T-helper 1 cell (primary cell): ENCODE measurements around the gene SYNE1.
"Not testable (repeated sequence)": the region's sequence is repeated elsewhere in the genome, so short reads cannot be mapped to it uniquely, and the experiment has no call there.

Source experiments
- DNase-seq, 5 donors: peaks; one replicate each; pipeline ENCODE4 v3.0.0-alpha.2; 2012 to 2020

SYNE1 gene

DNA sequence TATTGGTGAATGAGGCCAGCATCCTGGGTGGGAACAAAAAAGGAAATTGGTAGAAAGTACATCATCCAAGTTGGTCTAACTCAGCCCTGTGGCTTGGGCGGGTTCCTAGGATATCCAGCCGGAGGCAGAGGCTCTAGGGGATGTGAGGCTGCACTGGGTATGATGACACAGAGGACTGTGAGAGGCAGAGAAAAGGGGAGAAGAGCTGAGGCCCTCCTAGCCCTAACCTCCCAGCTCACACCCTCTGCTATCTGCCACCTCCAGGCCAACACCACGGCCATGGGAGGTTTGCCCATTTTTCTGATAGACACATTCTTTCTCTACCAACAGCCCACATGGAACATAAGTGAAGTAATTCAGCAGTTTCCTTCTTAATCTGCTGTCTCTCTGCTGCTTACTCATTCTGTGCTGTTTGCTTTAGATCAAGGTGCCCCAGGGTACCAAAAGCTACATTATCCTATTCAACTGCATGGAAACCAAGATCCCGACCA is 545.3 kb downstream of the SYNE1 start:
- no peak for DNase-seq

DNA sequence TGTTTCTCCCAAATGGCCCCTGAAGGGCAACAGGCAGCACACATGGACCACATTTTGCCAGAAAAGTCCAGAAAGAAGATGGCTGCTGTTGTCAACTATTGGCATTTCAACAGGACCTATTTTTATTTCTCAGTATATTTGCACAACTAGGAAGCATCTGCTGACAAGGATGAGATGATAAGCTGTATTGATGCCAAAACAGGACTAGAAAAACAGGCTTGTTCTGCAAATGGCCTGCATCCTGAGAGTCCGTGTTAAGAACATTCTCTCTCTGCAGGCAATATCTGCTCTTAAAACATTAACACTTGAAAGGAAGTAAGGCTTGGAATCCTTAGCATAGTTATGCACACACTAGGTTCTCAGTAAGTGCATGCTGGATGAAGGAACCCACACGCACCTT is 546.0 kb downstream of the SYNE1 start:
- DNase-seq: no peak

DNA sequence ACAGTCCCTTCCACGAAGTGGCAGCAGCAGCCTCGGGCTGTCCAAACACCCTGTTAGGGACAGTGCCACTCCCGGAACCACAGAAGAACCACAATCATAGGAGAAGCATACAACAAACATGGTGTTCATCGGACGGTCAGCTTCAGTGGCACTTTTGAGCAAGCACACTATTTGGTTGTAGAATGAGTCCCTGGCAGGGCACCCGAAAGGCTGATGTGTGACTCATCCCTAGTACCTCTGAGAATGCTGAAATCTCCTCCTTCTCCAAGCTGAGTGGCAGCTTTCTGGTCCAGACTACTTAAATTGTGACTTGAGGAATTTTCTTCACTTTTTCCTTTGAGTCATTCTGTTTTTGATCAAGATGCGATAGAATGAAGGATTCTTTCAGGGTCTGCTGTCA is 547.2 kb downstream of the SYNE1 start:
- no peak for DNase-seq

DNA sequence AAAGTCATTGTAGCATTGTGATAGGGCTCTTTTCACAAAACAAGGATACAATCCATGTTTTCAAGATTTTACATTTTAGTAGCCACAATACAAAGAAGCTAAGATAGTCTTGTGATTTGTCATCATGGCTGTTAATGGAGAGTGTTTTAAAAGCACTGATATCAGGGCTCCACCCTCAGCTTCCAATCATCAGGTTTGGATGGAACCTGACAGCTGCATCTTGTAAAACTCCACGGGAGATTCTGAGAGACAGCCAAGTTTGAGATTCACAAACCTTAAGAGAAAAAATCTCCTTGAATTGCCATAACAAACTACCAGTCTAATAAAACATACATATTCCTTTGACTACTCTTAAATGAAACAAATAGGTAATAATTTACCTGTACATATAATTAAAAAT is 549.5 kb downstream of the SYNE1 start:
- DNase-seq: no peak

DNA sequence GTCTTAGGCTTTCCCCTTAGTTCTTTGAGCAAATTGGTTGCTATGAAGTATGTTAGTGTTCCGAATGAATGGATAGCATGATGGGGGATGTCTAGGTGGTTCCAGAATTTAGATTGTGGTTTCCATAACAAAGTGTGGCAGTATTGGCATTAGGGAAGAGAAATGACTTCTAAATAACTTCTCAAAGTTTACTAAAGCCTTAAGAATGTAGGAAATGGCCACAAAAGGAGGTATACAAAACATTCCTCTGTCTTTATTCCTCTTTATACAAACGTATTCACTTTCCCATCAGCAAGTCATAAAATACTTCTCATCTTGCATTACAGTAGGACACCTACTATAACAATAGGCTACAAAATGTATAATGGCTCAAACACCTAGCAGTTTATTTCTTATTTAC is 550.1 kb downstream of the SYNE1 start:
- DNase-seq: no peak

DNA sequence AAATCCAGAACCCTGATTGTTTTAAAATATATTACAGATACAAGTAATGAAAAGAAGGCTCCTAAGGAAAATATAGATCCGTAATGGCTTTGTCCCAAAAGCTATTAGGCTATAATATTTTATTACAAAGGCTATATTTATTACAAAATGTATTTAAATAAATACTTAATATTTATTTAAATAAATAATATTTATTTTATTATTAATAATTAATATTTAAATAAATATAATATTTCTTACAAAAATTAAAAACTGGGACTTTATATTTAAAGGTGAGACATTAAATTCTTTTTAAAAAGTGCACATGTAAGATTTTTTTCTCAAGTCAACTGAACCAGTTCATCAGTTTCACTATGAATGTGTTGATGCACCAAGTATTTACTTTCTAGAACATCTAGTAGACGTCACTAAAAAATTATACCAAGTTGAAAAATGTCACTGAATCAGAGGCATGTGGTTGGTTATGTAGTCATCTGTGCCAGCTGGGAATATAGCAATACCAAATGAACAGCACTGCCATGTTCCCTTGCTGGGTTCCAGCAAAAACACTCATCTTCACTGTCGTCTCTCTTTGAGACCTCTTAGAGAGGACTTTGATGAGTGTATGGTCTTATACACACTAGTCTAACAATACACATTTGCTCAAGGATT is 550.8 kb downstream of the SYNE1 start:
- DNase-seq: no peak

DNA sequence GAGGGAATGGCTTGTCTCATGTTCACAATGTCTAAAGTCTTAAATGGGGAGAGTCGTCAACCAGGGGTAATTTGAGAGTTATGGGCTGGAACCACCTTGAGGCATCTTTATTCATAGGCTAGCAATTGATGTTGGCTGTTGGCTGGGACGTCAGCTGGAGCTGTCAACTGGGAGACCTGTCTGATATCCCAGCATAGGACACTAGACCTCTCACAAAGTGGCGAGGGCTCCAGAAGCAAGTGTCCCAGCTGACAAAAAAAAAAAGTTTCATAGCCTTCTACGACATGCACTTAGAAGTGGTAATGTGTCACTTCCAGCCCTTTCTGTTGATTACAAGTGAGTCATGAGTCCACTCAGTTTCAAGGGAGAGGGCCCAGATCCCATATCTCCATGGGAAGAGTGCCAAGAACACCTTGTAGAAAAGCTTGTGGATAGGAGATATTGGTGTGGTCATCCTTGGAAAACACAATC is 551.7 kb downstream of the SYNE1 start:
- DNase-seq: no peak

DNA sequence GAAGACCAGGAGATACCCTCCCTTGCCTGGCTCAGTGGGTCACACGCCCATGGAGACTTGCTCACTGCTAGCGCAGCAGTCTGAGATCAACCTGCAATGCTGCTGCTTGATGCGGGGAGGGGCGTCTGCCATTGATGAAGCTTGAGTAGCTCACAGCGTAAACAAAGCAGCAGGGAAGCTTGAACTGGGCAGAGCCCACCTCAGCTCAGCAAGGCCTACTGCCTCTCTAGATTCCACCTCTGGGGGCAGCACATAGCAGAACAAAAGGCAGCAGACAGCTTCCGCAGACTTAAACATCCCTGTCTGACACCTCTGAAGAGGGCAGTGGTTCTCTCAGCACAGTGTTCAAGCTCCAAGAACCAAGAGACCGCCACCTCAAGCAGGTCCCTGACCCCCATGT is 558.4 kb downstream of the SYNE1 start:
- no peak for DNase-seq

DNA sequence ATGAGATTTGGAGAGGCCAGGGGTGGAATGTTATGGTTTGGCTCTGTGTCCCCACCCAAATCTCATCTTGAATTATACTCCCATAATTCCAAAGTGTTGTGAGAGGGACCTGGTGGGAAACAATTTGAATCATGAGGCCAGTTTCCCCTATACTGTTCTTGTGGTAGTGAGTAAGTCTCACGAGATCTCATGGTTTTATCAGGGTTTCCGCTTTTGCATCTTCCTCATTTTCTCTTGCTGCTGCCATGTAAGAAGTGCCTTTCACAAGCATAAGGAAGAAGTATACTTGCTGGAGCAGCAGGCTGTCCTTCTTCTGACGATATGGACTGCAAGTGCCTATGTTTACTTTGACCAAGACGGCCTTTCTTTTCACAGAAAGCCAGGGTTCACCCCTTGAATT is 559.2 kb downstream of the SYNE1 start:
- DNase-seq: no peak

DNA sequence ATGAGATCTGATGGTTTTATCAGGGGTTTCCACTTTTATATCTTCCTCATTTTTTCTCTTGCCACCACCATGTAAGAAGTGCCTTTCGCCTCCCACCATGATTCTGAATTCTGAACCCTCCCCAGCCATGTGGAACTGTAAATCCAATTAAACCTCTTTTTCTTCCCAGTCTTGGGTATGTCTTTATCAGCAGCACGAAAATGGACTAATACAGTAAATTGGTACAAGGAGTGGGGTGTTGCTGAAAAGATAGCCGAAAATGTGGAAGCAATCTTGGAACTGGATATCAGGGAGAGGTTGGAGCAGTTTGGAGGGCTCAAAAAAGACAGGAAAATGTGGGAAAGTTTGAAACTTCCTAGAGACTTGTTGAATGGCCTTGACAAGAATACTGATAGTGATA is 560.9 kb downstream of the SYNE1 start:
- not testable (repeated sequence) for DNase-seq

DNA sequence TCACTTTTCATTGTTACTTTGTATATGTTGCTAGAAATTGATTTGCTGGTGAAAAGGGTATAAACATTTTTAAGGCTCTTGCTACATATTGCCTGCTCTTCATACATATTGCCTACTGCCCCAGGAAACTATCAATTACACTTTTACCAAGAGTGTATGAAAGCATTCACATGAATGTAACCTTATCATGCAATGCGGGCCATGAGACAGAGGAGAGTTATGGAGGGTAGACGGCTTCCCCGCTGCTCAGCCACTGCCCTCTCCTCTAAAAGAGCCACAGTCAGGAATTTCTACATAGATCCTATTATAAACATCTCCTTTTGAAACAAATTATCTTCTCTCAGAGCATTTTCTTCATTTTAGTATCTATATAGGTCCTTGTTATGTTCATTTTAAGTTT is 565.3 kb downstream of the SYNE1 start:
- no peak for DNase-seq
